Osteocyte (in vitro differentiated cells): Measurements from ENCODE around the gene CALD1. TPM values are rescaled to one million over a fixed set of nuclear protein-coding genes. Genes with fewer than 3 reads are reported as not detected.
A peak's percentile ranks its signal among the peaks of the same experiment; 100 is the strongest.

Source experiments
- DNase-seq: peaks from one replicate; pipeline ENCODE4 v3.0.0; 2021; ENCODE audit warnings: mixed read lengths; ENCODE audit not compliant: unreplicated experiment; ENCODE audit errors: extremely low spot score
- H3K27ac Mint-ChIP-seq: one replicate; pipeline ENCODE4 v1.8.0; 2021; ENCODE audit warnings: mild to moderate bottlenecking, mixed read lengths; ENCODE audit not compliant: unreplicated experiment
- H3K27me3 Mint-ChIP-seq: one replicate; pipeline ENCODE4 v1.8.0; 2021; ENCODE audit warnings: mixed read lengths; ENCODE audit not compliant: unreplicated experiment
- H3K36me3 Mint-ChIP-seq: one replicate; pipeline ENCODE4 v1.8.0; 2021; ENCODE audit warnings: mixed read lengths; ENCODE audit not compliant: unreplicated experiment
- H3K4me1 Mint-ChIP-seq: one replicate; pipeline ENCODE4 v1.8.0; 2021; ENCODE audit warnings: mixed read lengths; ENCODE audit not compliant: unreplicated experiment
- H3K4me3 Mint-ChIP-seq: one replicate; pipeline ENCODE4 v1.8.0; 2021; ENCODE audit warnings: mild to moderate bottlenecking, moderate library complexity, mixed read lengths; ENCODE audit not compliant: unreplicated experiment
- H3K9me3 Mint-ChIP-seq: one replicate; pipeline ENCODE4 v1.8.0; 2021; ENCODE audit warnings: mixed read lengths; ENCODE audit not compliant: unreplicated experiment
- CTCF ChIP-seq: fragments of 200-600 bp; sonication (generic); IDR thresholded peaks from 2 replicates; pipeline ENCODE4 v1.5.0; 2021; ENCODE audit warnings: antibody characterized with exemption, mild to moderate bottlenecking, moderate library complexity
- total RNA-seq: library from RNA; stranded (reverse); gene quantifications from 2 replicates; pipeline ENCODE4 v1.2.1, GENCODE V29; 2021

The CALD1 gene
- total RNA-seq, 1 donor from 2014 or later: 807 TPM

GRCh38 chr7:134741907-134742635 lies 37.4 kb upstream of the CALD1 start:
- peaks cover 86% of the 10 kb centered on the region for H3K4me1 Mint-ChIP-seq
- H3K9me3 Mint-ChIP-seq: no peaks in the 10 kb centered on the region
- no peak for TF ChIP-seq CTCF

GRCh38 chr7:134742688-134743350 lies 36.6 kb upstream of the CALD1 start:
- peak overlapping the region; percentile 94 for H3K27ac Mint-ChIP-seq
- no peaks in the 10 kb centered on the region for H3K27me3 Mint-ChIP-seq
- H3K4me3 Mint-ChIP-seq: no peak overlapping the region
- H3K4me1 Mint-ChIP-seq: peaks cover 78% of the 10 kb centered on the region
- H3K36me3 Mint-ChIP-seq: no peaks in the 10 kb centered on the region
- no peak for TF ChIP-seq CTCF
- no peaks in the 10 kb centered on the region for H3K9me3 Mint-ChIP-seq
- no peak for DNase-seq

More at GRCh38 chr7:134741907-134742635, 37.4 kb upstream of the CALD1 start:
- no peak for DNase-seq
- Mint-ChIP-seq H3K27ac (peak overlapping the region; percentile 94), H3K27me3 (no peaks in the 10 kb centered on the region), H3K36me3 (no peaks in the 10 kb centered on the region), H3K4me3 (peak overlapping the region; percentile 24)

- no peak overlapping the region for H3K4me3 Mint-ChIP-seq
- no peak for TF ChIP-seq CTCF
- peaks cover 65% of the 10 kb centered on the region for H3K4me1 Mint-ChIP-seq
- no peak overlapping the region for H3K27ac Mint-ChIP-seq
- H3K36me3 Mint-ChIP-seq: no peaks in the 10 kb centered on the region
- DNase-seq: no peak
- H3K27me3 Mint-ChIP-seq: no peaks in the 10 kb centered on the region
- H3K9me3 Mint-ChIP-seq: no peaks in the 10 kb centered on the region
Observed at GRCh38 chr7:134744569-134744968, 34.9 kb upstream of the CALD1 start.

- peaks cover 58% of the 10 kb centered on the region for H3K4me1 Mint-ChIP-seq
- no peak for TF ChIP-seq CTCF
- no peaks in the 10 kb centered on the region for H3K36me3 Mint-ChIP-seq
- H3K27me3 Mint-ChIP-seq: no peaks in the 10 kb centered on the region
- H3K27ac Mint-ChIP-seq: no peak overlapping the region
- H3K4me3 Mint-ChIP-seq: no peak overlapping the region
- H3K9me3 Mint-ChIP-seq: no peaks in the 10 kb centered on the region
- DNase-seq: no peak
Observed at GRCh38 chr7:134747326-134747725, 32.1 kb upstream of the CALD1 start.
